HG03558 (cell line): ENCODE data around the gene TENM4.

Source experiments
- ATAC-seq: cut with Tn5 transposase; IDR thresholded peaks from one replicate; pipeline ENCODE4 v1.9.1; 2021; ENCODE audit warnings: moderate number of reproducible peaks; ENCODE audit not compliant: unreplicated experiment; ENCODE audit errors: extremely low read depth

Gene TENM4

GRCh38 chr11:79358258-79358657 is 82.6 kb downstream of the TENM4 start:
- no peak for ATAC-seq

- ATAC-seq, result no peak
Observed at GRCh38 chr11:79353706-79354105, 87.1 kb downstream of the TENM4 start.

- no peak for ATAC-seq
Observed at GRCh38 chr11:79352349-79352703, 88.5 kb downstream of the TENM4 start.

- ATAC-seq, result no peak
Observed at GRCh38 chr11:79348976-79349682, 91.7 kb downstream of the TENM4 start.

- no peak for ATAC-seq
Observed at GRCh38 chr11:79346021-79346420, 94.8 kb downstream of the TENM4 start.

GRCh38 chr11:79344753-79345294 is 96.0 kb downstream of the TENM4 start:
- ATAC-seq, result no peak

- ATAC-seq, result no peak
Observed at GRCh38 chr11:79342686-79343085, 98.1 kb downstream of the TENM4 start.

GRCh38 chr11:79342236-79342635 is 98.6 kb downstream of the TENM4 start:
- no peak for ATAC-seq

- no peak for ATAC-seq
Observed at GRCh38 chr11:79340535-79340934, 100.3 kb downstream of the TENM4 start.

GRCh38 chr11:79336797-79337517 is 103.9 kb downstream of the TENM4 start:
- no peak for ATAC-seq

- ATAC-seq, result no peak
Observed at GRCh38 chr11:79335681-79336080, 105.1 kb downstream of the TENM4 start.

- ATAC-seq, result no peak
Observed at GRCh38 chr11:79333355-79333754, 107.5 kb downstream of the TENM4 start.

- ATAC-seq, result no peak
Observed at GRCh38 chr11:79332017-79332416, 108.8 kb downstream of the TENM4 start.

- ATAC-seq, result no peak
Observed at GRCh38 chr11:79331203-79331901, 109.5 kb downstream of the TENM4 start.

- ATAC-seq, result no peak
Observed at GRCh38 chr11:79330651-79331050, 110.2 kb downstream of the TENM4 start.

- ATAC-seq, result no peak
Observed at GRCh38 chr11:79329561-79329960, 111.3 kb downstream of the TENM4 start.

- ATAC-seq, result no peak
Observed at GRCh38 chr11:79328402-79328801, 112.4 kb downstream of the TENM4 start.

- ATAC-seq, result no peak
Observed at GRCh38 chr11:79325851-79326250, 115.0 kb downstream of the TENM4 start.

GRCh38 chr11:79321263-79321662 is 119.6 kb downstream of the TENM4 start:
- ATAC-seq, result no peak

GRCh38 chr11:79314906-79315689 is 125.7 kb downstream of the TENM4 start:
- ATAC-seq, result no peak
